Vagina (tissue), 2 donors: ENCODE data around the gene JPH3. TPM values are rescaled to one million over a fixed set of nuclear protein-coding genes. Genes with fewer than 3 reads are reported as not detected.

Experiments
- DNase-seq, 2 donors: peaks; one replicate each; pipeline ENCODE4 v3.0.0-alpha.2; 2017; ENCODE audit errors: extremely low spot score in 2 of 2
- H3K27ac ChIP-seq: fragments of 200-600 bp; sonication (generic); one replicate; pipeline ENCODE4 v1.5.1; 2019
- H3K27me3 ChIP-seq: fragments of 200-600 bp; sonication (generic); one replicate; pipeline ENCODE4 v1.5.1; 2019
- H3K36me3 ChIP-seq, 2 donors: fragments of 200-600 bp; sonication (generic); one replicate each; pipeline ENCODE4 v1.5.1; 2017 to 2019
- H3K4me1 ChIP-seq: fragments of 200-600 bp; sonication (generic); one replicate; pipeline ENCODE4 v1.5.1; 2019
- H3K4me3 ChIP-seq, 2 donors: fragments of 200-600 bp; sonication (generic); 1 replicate in 1 of 2; 2 replicates in 1 of 2; pipeline ENCODE4 v1.5.1; 2016 to 2019
- H3K9me3 ChIP-seq: fragments of 200-600 bp; sonication (generic); one replicate; pipeline ENCODE4 v1.5.1; 2019
- CTCF ChIP-seq, 3 experiments: fragments of 450-650 bp in 2 of 3; fragments of 200-600 bp in 1 of 3; sonication (generic) in 1 of 3; IDR thresholded peaks; one replicate each; pipeline ENCODE4 v1.5.1; 2017 to 2019; ENCODE audit warnings: antibody characterized with exemption in 3 of 3, mild to moderate bottlenecking in 2 of 3, moderate library complexity in 2 of 3
- POLR2A ChIP-seq, 2 donors: fragments of 450-650 bp; IDR thresholded peaks; one replicate each; pipeline ENCODE4 v1.6.1; 2017; ENCODE audit warnings: antibody characterized with exemption in 2 of 2, mild to moderate bottlenecking in 2 of 2, moderate library complexity in 2 of 2
- POLR2AphosphoS5 ChIP-seq, 2 donors: sonication (generic); formaldehyde crosslinking; IDR thresholded peaks; one replicate each; pipeline ENCODE4 v1.9.0; 2017; ENCODE audit warnings: antibody characterized with exemption in 2 of 2, mild to moderate bottlenecking in 2 of 2, low read depth in 1 of 2; ENCODE audit not compliant: insufficient read depth in 1 of 2
- intact Hi-C: fragments of 100-400 bp; cut with DNase I; formaldehyde crosslinking; loops from one replicate; pipeline ENCODE4 v1.15.1; 2023
- total RNA-seq: library from RNA; depleted of rRNA; stranded (reverse); fragments of >200 nt; gene quantifications from one replicate; pipeline ENCODE4 v1.2.3, GENCODE V29; 2016

Gene JPH3
- total RNA-seq, 1 donor from 2014 or later: 2.0 TPM

DNA sequence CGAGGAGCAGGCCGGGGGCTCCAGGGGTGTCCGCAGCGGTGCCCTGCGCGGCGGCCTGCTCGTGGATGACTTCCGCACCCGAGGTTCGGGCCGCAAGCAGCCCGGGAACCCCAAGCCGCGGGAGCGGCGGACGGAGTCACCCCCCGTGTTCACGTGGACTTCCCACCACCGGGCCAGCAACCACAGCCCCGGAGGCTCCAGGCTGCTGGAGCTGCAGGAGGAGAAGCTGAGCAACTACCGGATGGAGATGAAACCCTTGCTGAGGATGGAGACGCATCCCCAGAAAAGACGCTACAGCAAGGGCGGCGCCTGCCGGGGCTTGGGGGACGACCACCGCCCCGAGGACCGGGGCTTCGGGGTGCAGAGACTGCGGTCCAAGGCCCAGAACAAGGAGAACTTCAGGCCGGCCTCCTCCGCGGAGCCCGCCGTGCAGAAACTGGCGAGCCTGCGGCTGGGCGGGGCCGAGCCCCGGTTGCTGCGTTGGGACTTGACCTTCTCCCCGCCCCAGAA is 87.7 kb downstream of the JPH3 start:
- TF ChIP-seq POLR2A (IDR thresholded peaks at IDR 0.05): no peak

GRCh38 chr16:87690911-87691685 is 88.8 kb downstream of the JPH3 start:
- H3K27me3 ChIP-seq: no peaks in the 10 kb centered on the region
- intact Hi-C loops: no loop called here

More for the DNA sequence above, 87.7 kb downstream of the JPH3 start:
- no peak overlapping the region for H3K4me3 ChIP-seq
- no peaks in the 10 kb centered on the region for H3K9me3 ChIP-seq
- no peaks in the 10 kb centered on the region for H3K36me3 ChIP-seq
- DNase-seq: no peak
- H3K27ac ChIP-seq: no peak overlapping the region
- H3K27me3 ChIP-seq: no peaks in the 10 kb centered on the region
- intact Hi-C loops: no loop called here
- H3K4me1 ChIP-seq: no peaks in the 10 kb centered on the region

GRCh38 chr16:87691686-87692079 is 89.4 kb downstream of the JPH3 start:
- Histone ChIP-seq H3K4me3 (no peak overlapping the region), H3K9me3 (no peaks in the 10 kb centered on the region), H3K27me3 (no peaks in the 10 kb centered on the region), H3K4me1 (no peaks in the 10 kb centered on the region), H3K36me3 (no peaks in the 10 kb centered on the region), H3K27ac (no peak overlapping the region)
- intact Hi-C loops: no loop called here
- TF ChIP-seq CTCF (IDR thresholded peaks at IDR 0.05) (no peak), POLR2AphosphoS5 (IDR thresholded peaks at IDR 0.05; ENCODE audit: insufficient read depth in 1 of 2, low read depth in 1 of 2) (no peak), POLR2A (IDR thresholded peaks at IDR 0.05) (no peak)
- DNase-seq: no peak

More at GRCh38 chr16:87690911-87691685, 88.8 kb downstream of the JPH3 start:
- no peaks in the 10 kb centered on the region for H3K9me3 ChIP-seq
- H3K27ac ChIP-seq: no peak overlapping the region
- no peak for DNase-seq
- TF ChIP-seq POLR2AphosphoS5 (IDR thresholded peaks at IDR 0.05; ENCODE audit: insufficient read depth in 1 of 2, low read depth in 1 of 2) (no peak), CTCF (IDR thresholded peaks at IDR 0.05) (no peak), POLR2A (IDR thresholded peaks at IDR 0.05) (no peak)
- no peaks in the 10 kb centered on the region for H3K4me1 ChIP-seq
- H3K36me3 ChIP-seq: no peaks in the 10 kb centered on the region
- H3K4me3 ChIP-seq: no peak overlapping the region

GRCh38 chr16:87692176-87692575 is 89.9 kb downstream of the JPH3 start:
- H3K4me1 ChIP-seq: no peaks in the 10 kb centered on the region
- H3K27ac ChIP-seq: no peak overlapping the region
- H3K36me3 ChIP-seq: no peaks in the 10 kb centered on the region
- DNase-seq: no peak
- intact Hi-C loops: no loop called here
- TF ChIP-seq CTCF (IDR thresholded peaks at IDR 0.05) (no peak), POLR2AphosphoS5 (IDR thresholded peaks at IDR 0.05; ENCODE audit: insufficient read depth in 1 of 2, low read depth in 1 of 2) (no peak), POLR2A (IDR thresholded peaks at IDR 0.05) (no peak)
- H3K27me3 ChIP-seq: no peaks in the 10 kb centered on the region
- no peaks in the 10 kb centered on the region for H3K9me3 ChIP-seq
- H3K4me3 ChIP-seq: no peak overlapping the region

DNA sequence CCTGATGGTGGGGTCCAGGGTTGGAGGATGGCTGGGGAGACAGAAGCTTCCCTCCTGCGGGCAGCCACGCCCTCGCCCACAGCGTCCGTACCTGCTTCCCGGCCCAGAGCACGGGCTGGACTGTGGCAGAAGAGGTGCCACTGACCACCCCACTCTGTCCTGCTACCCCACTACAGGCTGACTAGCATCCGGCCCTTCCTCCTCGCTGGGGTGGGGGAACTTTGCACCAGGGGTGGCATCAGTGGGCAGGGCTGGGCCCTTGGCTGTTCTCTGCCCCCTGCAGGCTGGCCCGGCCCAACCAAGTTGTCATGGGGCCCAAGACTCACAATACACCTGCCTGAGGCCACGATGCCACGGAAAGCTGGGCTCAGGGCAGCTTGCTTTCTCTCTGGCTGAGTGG is 90.4 kb downstream of the JPH3 start:
- H3K4me1 ChIP-seq: no peaks in the 10 kb centered on the region
- no peak for TF ChIP-seq CTCF (IDR thresholded peaks at IDR 0.05)
- TF ChIP-seq POLR2A (IDR thresholded peaks at IDR 0.05): no peak
- TF ChIP-seq POLR2AphosphoS5 (IDR thresholded peaks at IDR 0.05; ENCODE audit: insufficient read depth in 1 of 2, low read depth in 1 of 2): no peak
- intact Hi-C loops: no loop called here

More for the DNA sequence above, 90.4 kb downstream of the JPH3 start:
- H3K36me3 ChIP-seq: no peaks in the 10 kb centered on the region
- H3K27ac ChIP-seq: no peak overlapping the region
- no peaks in the 10 kb centered on the region for H3K9me3 ChIP-seq
- H3K4me3 ChIP-seq: no peak overlapping the region
- no peaks in the 10 kb centered on the region for H3K27me3 ChIP-seq
- DNase-seq: no peak
